ENCODE measurements around the gene IFT80.
"Not testable (repeated sequence)": the region's sequence is repeated elsewhere in the genome, so short reads cannot be mapped to it uniquely, and the experiment has no call there.

The IFT80 gene

GRCh38 chr3:160340351-160340750, 58.7 kb downstream of the IFT80 start:
- H3K27ac ChIP-seq (ENCODE audit: low read length), result no peak overlapping the region
- H3K36me3 ChIP-seq (ENCODE audit: insufficient read depth, low read depth, low read length), result no peaks in the 10 kb centered on the region
- peaks cover 4% of the 10 kb centered on the region; the same call in 1 of the 2 replicates for H3K4me1 ChIP-seq (ENCODE audit: insufficient read depth, low read length)

GRCh38 chr3:160331127-160331937, 67.7 kb downstream of the IFT80 start:
- H3K4me1 ChIP-seq (ENCODE audit: insufficient read depth, low read length), result no peaks in the 10 kb centered on the region
- H3K27me3 ChIP-seq (ENCODE audit: insufficient read depth, low read length), result no peaks in the 10 kb centered on the region
- no peak overlapping the region for H3K9ac ChIP-seq (ENCODE audit: low read depth, low read length)
- H3K9me3 ChIP-seq (ENCODE audit: insufficient read depth, low read depth, low read length), result no peaks in the 10 kb centered on the region
- no peak overlapping the region for H3K27ac ChIP-seq (ENCODE audit: low read length)
- H3K36me3 ChIP-seq (ENCODE audit: insufficient read depth, low read depth, low read length), result no peaks in the 10 kb centered on the region
- no peak overlapping the region for H3K4me3 ChIP-seq (ENCODE audit: low read length)

More at GRCh38 chr3:160340351-160340750, 58.7 kb downstream of the IFT80 start:
- Histone ChIP-seq H3K9me3 (ENCODE audit: insufficient read depth, low read depth, low read length) (peaks cover 3% of the 10 kb centered on the region; the same call in 1 of the 2 replicates), H3K27me3 (ENCODE audit: insufficient read depth, low read length) (no peaks in the 10 kb centered on the region), H3K9ac (ENCODE audit: low read depth, low read length) (no peak overlapping the region), H3K4me3 (ENCODE audit: low read length) (no peak overlapping the region)

GRCh38 chr3:160330690-160331089, 68.3 kb downstream of the IFT80 start:
- no peak overlapping the region for H3K9ac ChIP-seq (ENCODE audit: low read depth, low read length)
- H3K27ac ChIP-seq (ENCODE audit: low read length), result no peak overlapping the region
- H3K9me3 ChIP-seq (ENCODE audit: insufficient read depth, low read depth, low read length), result no peaks in the 10 kb centered on the region
- H3K4me1 ChIP-seq (ENCODE audit: insufficient read depth, low read length), result no peaks in the 10 kb centered on the region
- H3K4me3 ChIP-seq (ENCODE audit: low read length), result no peak overlapping the region
- no peaks in the 10 kb centered on the region for H3K27me3 ChIP-seq (ENCODE audit: insufficient read depth, low read length)
- H3K36me3 ChIP-seq (ENCODE audit: insufficient read depth, low read depth, low read length), result no peaks in the 10 kb centered on the region

- H3K4me1 ChIP-seq (ENCODE audit: insufficient read depth, low read length), result no peaks in the 10 kb centered on the region
- H3K27me3 ChIP-seq (ENCODE audit: insufficient read depth, low read length), result no peaks in the 10 kb centered on the region
- H3K27ac ChIP-seq (ENCODE audit: low read length), result no peak overlapping the region
Observed at GRCh38 chr3:160330109-160330508, 68.9 kb downstream of the IFT80 start.

GRCh38 chr3:160326286-160326685, 72.7 kb downstream of the IFT80 start:
- H3K9ac ChIP-seq (ENCODE audit: low read depth, low read length); H3K27ac ChIP-seq (ENCODE audit: low read length): not testable (repeated sequence)

More at GRCh38 chr3:160330109-160330508, 68.9 kb downstream of the IFT80 start:
- Histone ChIP-seq H3K4me3 (ENCODE audit: low read length) (no peak overlapping the region), H3K36me3 (ENCODE audit: insufficient read depth, low read depth, low read length) (no peaks in the 10 kb centered on the region), H3K9me3 (ENCODE audit: insufficient read depth, low read depth, low read length) (no peaks in the 10 kb centered on the region), H3K9ac (ENCODE audit: low read depth, low read length) (no peak overlapping the region)

GRCh38 chr3:160321821-160322220, 77.2 kb downstream of the IFT80 start:
- not testable (repeated sequence) for H3K36me3 ChIP-seq (ENCODE audit: insufficient read depth, low read depth, low read length); H3K9ac ChIP-seq (ENCODE audit: low read depth, low read length); H3K27me3 ChIP-seq (ENCODE audit: insufficient read depth, low read length); H3K4me3 ChIP-seq (ENCODE audit: low read length); H3K27ac ChIP-seq (ENCODE audit: low read length); H3K4me1 ChIP-seq (ENCODE audit: insufficient read depth, low read length); H3K9me3 ChIP-seq (ENCODE audit: insufficient read depth, low read depth, low read length)

More at GRCh38 chr3:160326286-160326685, 72.7 kb downstream of the IFT80 start:
- not testable (repeated sequence) for H3K9me3 ChIP-seq (ENCODE audit: insufficient read depth, low read depth, low read length); H3K4me3 ChIP-seq (ENCODE audit: low read length); H3K4me1 ChIP-seq (ENCODE audit: insufficient read depth, low read length); H3K27me3 ChIP-seq (ENCODE audit: insufficient read depth, low read length); H3K36me3 ChIP-seq (ENCODE audit: insufficient read depth, low read depth, low read length)

- Histone ChIP-seq H3K27me3 (ENCODE audit: insufficient read depth, low read length) (no peaks in the 10 kb centered on the region), H3K9me3 (ENCODE audit: insufficient read depth, low read depth, low read length) (no peaks in the 10 kb centered on the region), H3K27ac (ENCODE audit: low read length) (no peak overlapping the region), H3K4me1 (ENCODE audit: insufficient read depth, low read length) (peaks cover 4% of the 10 kb centered on the region; the same call in 1 of the 2 replicates), H3K4me3 (ENCODE audit: low read length) (no peak overlapping the region), H3K36me3 (ENCODE audit: insufficient read depth, low read depth, low read length) (no peaks in the 10 kb centered on the region), H3K9ac (ENCODE audit: low read depth, low read length) (no peak overlapping the region)
Observed at GRCh38 chr3:160319322-160319721, 79.7 kb downstream of the IFT80 start.

- H3K9me3 ChIP-seq (ENCODE audit: insufficient read depth, low read depth, low read length), result no peaks in the 10 kb centered on the region
- H3K9ac ChIP-seq (ENCODE audit: low read depth, low read length), result no peak overlapping the region
- H3K27me3 ChIP-seq (ENCODE audit: insufficient read depth, low read length), result no peaks in the 10 kb centered on the region
- H3K36me3 ChIP-seq (ENCODE audit: insufficient read depth, low read depth, low read length), result no peaks in the 10 kb centered on the region
- H3K4me1 ChIP-seq (ENCODE audit: insufficient read depth, low read length), result peaks cover 4% of the 10 kb centered on the region; the same call in 1 of the 2 replicates
- H3K4me3 ChIP-seq (ENCODE audit: low read length), result no peak overlapping the region
- H3K27ac ChIP-seq (ENCODE audit: low read length), result no peak overlapping the region
Observed at GRCh38 chr3:160314995-160315394, 84.0 kb downstream of the IFT80 start.

GRCh38 chr3:160312014-160312624, 86.9 kb downstream of the IFT80 start:
- no peaks in the 10 kb centered on the region for H3K9me3 ChIP-seq (ENCODE audit: insufficient read depth, low read depth, low read length)
- no peak overlapping the region for H3K27ac ChIP-seq (ENCODE audit: low read length)

GRCh38 chr3:160302806-160303205, 96.2 kb downstream of the IFT80 start:
- Histone ChIP-seq H3K4me3 (ENCODE audit: low read length) (no peak overlapping the region), H3K4me1 (ENCODE audit: insufficient read depth, low read length) (peaks cover under 1% of the 10 kb centered on the region; the same call in 1 of the 2 replicates), H3K36me3 (ENCODE audit: insufficient read depth, low read depth, low read length) (peaks cover 12% of the 10 kb centered on the region), H3K27ac (ENCODE audit: low read length) (no peak overlapping the region), H3K9me3 (ENCODE audit: insufficient read depth, low read depth, low read length) (no peaks in the 10 kb centered on the region), H3K9ac (ENCODE audit: low read depth, low read length) (no peak overlapping the region), H3K27me3 (ENCODE audit: insufficient read depth, low read length) (no peaks in the 10 kb centered on the region)

More at GRCh38 chr3:160312014-160312624, 86.9 kb downstream of the IFT80 start:
- peaks cover 7% of the 10 kb centered on the region; the same call in 1 of the 2 replicates for H3K4me1 ChIP-seq (ENCODE audit: insufficient read depth, low read length)
- H3K27me3 ChIP-seq (ENCODE audit: insufficient read depth, low read length), result no peaks in the 10 kb centered on the region
- H3K9ac ChIP-seq (ENCODE audit: low read depth, low read length), result no peak overlapping the region
- peaks cover 4% of the 10 kb centered on the region for H3K36me3 ChIP-seq (ENCODE audit: insufficient read depth, low read depth, low read length)
- no peak overlapping the region for H3K4me3 ChIP-seq (ENCODE audit: low read length)

GRCh38 chr3:160296591-160296990, 102.4 kb downstream of the IFT80 start:
- Histone ChIP-seq H3K27ac (ENCODE audit: low read length) (no peak overlapping the region), H3K36me3 (ENCODE audit: insufficient read depth, low read depth, low read length) (0 out of 2 replicates have a peak, but pooled peaks cover 4% of the 10 kb centered on the region), H3K4me3 (ENCODE audit: low read length) (no peak overlapping the region), H3K27me3 (ENCODE audit: insufficient read depth, low read length) (no peaks in the 10 kb centered on the region), H3K4me1 (ENCODE audit: insufficient read depth, low read length) (no peaks in the 10 kb centered on the region), H3K9me3 (ENCODE audit: insufficient read depth, low read depth, low read length) (no peaks in the 10 kb centered on the region), H3K9ac (ENCODE audit: low read depth, low read length) (no peak overlapping the region)

GRCh38 chr3:160291909-160292299, 107.1 kb downstream of the IFT80 start:
- H3K4me1 ChIP-seq (ENCODE audit: insufficient read depth, low read length), result no peaks in the 10 kb centered on the region
- 0 out of 2 replicates have a peak, but pooled peaks cover 4% of the 10 kb centered on the region for H3K36me3 ChIP-seq (ENCODE audit: insufficient read depth, low read depth, low read length)
- no peak overlapping the region for H3K9ac ChIP-seq (ENCODE audit: low read depth, low read length)
- no peak overlapping the region for H3K4me3 ChIP-seq (ENCODE audit: low read length)
- no peaks in the 10 kb centered on the region for H3K9me3 ChIP-seq (ENCODE audit: insufficient read depth, low read depth, low read length)
- no peaks in the 10 kb centered on the region for H3K27me3 ChIP-seq (ENCODE audit: insufficient read depth, low read length)
- H3K27ac ChIP-seq (ENCODE audit: low read length), result no peak overlapping the region

All from iPS-20b (cell line).